Measurements from ENCODE around the gene UGDH. TPM values are rescaled to one million over a fixed set of nuclear protein-coding genes. Genes with fewer than 3 reads are reported as not detected.
"Not testable (repeated sequence)": the region's sequence is repeated elsewhere in the genome, so short reads cannot be mapped to it uniquely, and the experiment has no call there.

The UGDH gene
- polyA plus RNA-seq, 1 donor from 2014 or later = 21.1 TPM

- Histone ChIP-seq H3K9me3 (ENCODE audit: low read length) (no peaks in the 10 kb centered on the region), H3K79me2 (replicated peaks; ENCODE audit: insufficient read depth, low read length) (peaks cover 10% of the 10 kb centered on the region), H3K4me3 (ENCODE audit: low read length) (no peak overlapping the region), H3K36me3 (ENCODE audit: insufficient read depth, low read length) (no peaks in the 10 kb centered on the region), H3K9ac (ENCODE audit: low read length) (no peak overlapping the region), H4K20me1 (ENCODE audit: insufficient read depth) (no peaks in the 10 kb centered on the region), H3F3A (ENCODE audit: insufficient read depth, low read length, poor library complexity, severe bottlenecking) (no peaks in the 10 kb centered on the region), H3K27ac (ENCODE audit: low read length) (no peak overlapping the region), H3K9me2 (ENCODE audit: insufficient read depth, low read length) (no peaks in the 10 kb centered on the region), H2AFZ (ENCODE audit: low read depth, low read length) (no peak overlapping the region), H3K4me2 (ENCODE audit: low read length) (no peak overlapping the region), H3K27me3 (ENCODE audit: insufficient read depth, low read depth, low read length) (no peaks in the 10 kb centered on the region)
- TF ChIP-seq RAD21 (conservative IDR thresholded peaks at IDR 0.05) (no peak), EZH2 (IDR thresholded peaks at IDR 0.05; ENCODE audit: borderline replicate concordance, insufficient read depth, low read length, poor library complexity, severe bottlenecking) (no peak), REST (IDR thresholded peaks at IDR 0.05; ENCODE audit: borderline replicate concordance) (no peak), SMC3 (conservative IDR thresholded peaks at IDR 0.05; ENCODE audit: poor library complexity) (no peak), TAF1 (IDR thresholded peaks at IDR 0.05; ENCODE audit: low read depth) (no peak), MXI1 (conservative IDR thresholded peaks at IDR 0.05; ENCODE audit: poor library complexity, severe bottlenecking) (no peak), CTCF (IDR thresholded peaks at IDR 0.05; ENCODE audit: poor library complexity, severe bottlenecking) (no peak), EP300 (conservative IDR thresholded peaks at IDR 0.05; ENCODE audit: poor library complexity, severe bottlenecking) (no peak), POLR2AphosphoS5 (IDR thresholded peaks at IDR 0.05) (no peak)
Observed at GRCh38 chr4:39514888-39515401, 12.3 kb downstream of the UGDH start.

GRCh38 chr4:39514266-39514665 is 13.0 kb downstream of the UGDH start:
- not testable (repeated sequence) for H3K79me2 ChIP-seq (replicated peaks; ENCODE audit: insufficient read depth, low read length); H2AFZ ChIP-seq (ENCODE audit: low read depth, low read length); H3F3A ChIP-seq (ENCODE audit: insufficient read depth, low read length, poor library complexity, severe bottlenecking); H3K36me3 ChIP-seq (ENCODE audit: insufficient read depth, low read length); H3K27me3 ChIP-seq (ENCODE audit: insufficient read depth, low read depth, low read length); H3K9me2 ChIP-seq (ENCODE audit: insufficient read depth, low read length); H4K20me1 ChIP-seq (ENCODE audit: insufficient read depth); H3K9ac ChIP-seq (ENCODE audit: low read length); H3K27ac ChIP-seq (ENCODE audit: low read length); H3K4me3 ChIP-seq (ENCODE audit: low read length); H3K9me3 ChIP-seq (ENCODE audit: low read length); H3K4me2 ChIP-seq (ENCODE audit: low read length)

All from neural cell (in vitro differentiated cells).